ENCODE data around the gene LCP2. TPM values are rescaled to one million over a fixed set of nuclear protein-coding genes. Genes with fewer than 3 reads are reported as not detected.

Gene LCP2
- total RNA-seq, 2 donors from 2014 or later = 1.6 to 2.6 TPM

DNA sequence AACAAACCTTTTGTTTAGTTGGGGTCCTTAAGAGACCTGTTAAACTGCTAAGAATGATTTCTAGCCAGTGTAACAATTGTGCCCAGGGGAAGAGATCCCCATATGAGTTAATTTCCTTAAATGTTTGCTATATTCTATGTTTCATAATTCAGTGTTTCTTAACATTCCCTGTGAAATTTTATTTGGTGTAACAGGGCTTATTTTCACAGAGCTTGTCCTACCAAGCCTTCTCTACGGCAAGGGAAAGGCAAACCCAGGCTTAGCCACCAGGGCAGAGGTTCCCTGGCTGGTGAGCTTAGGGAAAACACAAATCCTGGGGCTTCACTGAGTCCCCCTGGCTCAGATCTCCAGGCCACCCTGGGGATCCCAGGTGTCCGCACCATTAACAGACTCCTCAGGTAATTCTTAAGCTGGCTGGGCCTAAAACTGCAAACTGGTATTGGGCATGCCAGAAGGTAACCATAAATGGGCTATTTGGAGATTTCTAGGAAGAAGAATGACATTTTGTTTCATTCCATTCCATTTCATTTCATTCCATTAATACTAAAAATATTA is 17.0 kb upstream of the LCP2 start:
- H3K27me3 ChIP-seq = no peaks in the 10 kb centered on the region
- no peaks in the 10 kb centered on the region for H3K4me1 ChIP-seq
- intact Hi-C loops (cut with DNase I) = no loop called here
- ATAC-seq (no peak), DNase-seq (no peak)
- 45 to 68% methylated on average over 2 of the region's 2 CpGs for WGBS, 2 donors
- no peak for TF ChIP-seq POLR2A (IDR thresholded peaks at IDR 0.05)
- TF ChIP-seq, protein P1, sequence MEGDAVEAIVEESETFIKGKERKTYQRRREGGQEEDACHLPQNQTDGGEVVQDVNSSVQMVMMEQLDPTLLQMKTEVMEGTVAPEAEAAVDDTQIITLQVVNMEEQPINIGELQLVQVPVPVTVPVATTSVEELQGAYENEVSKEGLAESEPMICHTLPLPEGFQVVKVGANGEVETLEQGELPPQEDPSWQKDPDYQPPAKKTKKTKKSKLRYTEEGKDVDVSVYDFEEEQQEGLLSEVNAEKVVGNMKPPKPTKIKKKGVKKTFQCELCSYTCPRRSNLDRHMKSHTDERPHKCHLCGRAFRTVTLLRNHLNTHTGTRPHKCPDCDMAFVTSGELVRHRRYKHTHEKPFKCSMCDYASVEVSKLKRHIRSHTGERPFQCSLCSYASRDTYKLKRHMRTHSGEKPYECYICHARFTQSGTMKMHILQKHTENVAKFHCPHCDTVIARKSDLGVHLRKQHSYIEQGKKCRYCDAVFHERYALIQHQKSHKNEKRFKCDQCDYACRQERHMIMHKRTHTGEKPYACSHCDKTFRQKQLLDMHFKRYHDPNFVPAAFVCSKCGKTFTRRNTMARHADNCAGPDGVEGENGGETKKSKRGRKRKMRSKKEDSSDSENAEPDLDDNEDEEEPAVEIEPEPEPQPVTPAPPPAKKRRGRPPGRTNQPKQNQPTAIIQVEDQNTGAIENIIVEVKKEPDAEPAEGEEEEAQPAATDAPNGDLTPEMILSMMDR (IDR thresholded peaks at IDR 0.05) = no peak
- H3K27ac ChIP-seq = no peak overlapping the region
- H3K4me3 ChIP-seq = no peak overlapping the region
- no peaks in the 10 kb centered on the region for H3K9me3 ChIP-seq
- H3K36me3 ChIP-seq (replicated peaks in 1 of 2; ENCODE audit: insufficient read depth in 1 of 2, low read depth in 2 of 2) = no peaks in the 10 kb centered on the region

DNA sequence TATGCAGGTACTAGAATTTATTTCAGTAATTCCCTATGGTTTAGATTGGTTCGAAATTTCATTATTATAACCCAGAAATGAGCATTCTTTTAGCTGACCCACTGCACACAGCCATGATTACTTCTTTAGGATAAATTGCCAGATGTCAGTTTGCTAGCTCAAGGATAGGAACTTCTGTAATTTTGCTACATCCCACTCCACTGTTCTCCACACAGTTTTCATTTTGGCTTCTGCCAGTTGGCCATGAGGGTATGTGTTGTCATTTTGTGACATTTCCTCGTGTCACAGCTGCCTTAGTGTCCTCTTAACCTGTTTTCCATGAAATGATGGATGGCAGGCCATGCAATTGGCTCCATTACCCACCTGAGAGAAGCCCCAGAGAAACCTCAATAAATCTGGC is 16.2 kb upstream of the LCP2 start:
- H3K4me3 ChIP-seq = no peak overlapping the region
- no peaks in the 10 kb centered on the region for H3K36me3 ChIP-seq (replicated peaks in 1 of 2; ENCODE audit: insufficient read depth in 1 of 2, low read depth in 2 of 2)
- H3K4me1 ChIP-seq = no peaks in the 10 kb centered on the region
- DNase-seq (no peak), ATAC-seq (no peak)
- TF ChIP-seq, protein P1 (IDR thresholded peaks at IDR 0.05) = no peak
- no peak for TF ChIP-seq POLR2A (IDR thresholded peaks at IDR 0.05)
- 45 to 46% methylated on average over 2 of the region's 2 CpGs for WGBS, 2 donors
- no peaks in the 10 kb centered on the region for H3K27me3 ChIP-seq
- H3K9me3 ChIP-seq = no peaks in the 10 kb centered on the region
- H3K27ac ChIP-seq = no peak overlapping the region
- intact Hi-C loops (cut with DNase I) = no loop called here

DNA sequence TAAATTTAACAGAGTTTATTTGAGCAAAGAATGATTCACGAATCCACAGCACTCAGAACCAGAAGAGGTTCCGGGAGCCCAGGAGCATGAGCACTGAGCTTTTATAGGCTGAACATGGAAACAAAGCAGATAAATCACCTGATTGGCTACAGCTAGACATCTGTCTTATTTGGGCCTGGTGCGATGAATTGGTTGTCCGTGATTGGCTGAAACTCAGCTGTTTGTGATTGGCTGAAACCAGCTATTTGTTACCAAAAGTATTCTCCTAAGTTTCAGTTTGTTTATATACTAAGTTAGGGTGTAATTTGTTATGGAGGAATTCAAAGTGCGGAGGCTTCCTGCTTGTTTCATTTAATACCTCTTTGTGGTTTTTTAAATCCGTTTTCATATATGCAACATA is 15.8 kb upstream of the LCP2 start:
- no peaks in the 10 kb centered on the region for H3K36me3 ChIP-seq (replicated peaks in 1 of 2; ENCODE audit: insufficient read depth in 1 of 2, low read depth in 2 of 2)
- no peak for TF ChIP-seq POLR2A (IDR thresholded peaks at IDR 0.05)
- TF ChIP-seq, protein P1 (IDR thresholded peaks at IDR 0.05) = no peak
- no peak for ATAC-seq
- no peak overlapping the region for H3K27ac ChIP-seq
- H3K27me3 ChIP-seq = no peaks in the 10 kb centered on the region
- no peak for DNase-seq
- no peaks in the 10 kb centered on the region for H3K4me1 ChIP-seq
- H3K9me3 ChIP-seq = no peaks in the 10 kb centered on the region
- 66 to 72% methylated on average over 6 of the region's 6 CpGs for WGBS, 2 donors
- intact Hi-C loops (cut with DNase I) = no loop called here
- H3K4me3 ChIP-seq = no peak overlapping the region

DNA sequence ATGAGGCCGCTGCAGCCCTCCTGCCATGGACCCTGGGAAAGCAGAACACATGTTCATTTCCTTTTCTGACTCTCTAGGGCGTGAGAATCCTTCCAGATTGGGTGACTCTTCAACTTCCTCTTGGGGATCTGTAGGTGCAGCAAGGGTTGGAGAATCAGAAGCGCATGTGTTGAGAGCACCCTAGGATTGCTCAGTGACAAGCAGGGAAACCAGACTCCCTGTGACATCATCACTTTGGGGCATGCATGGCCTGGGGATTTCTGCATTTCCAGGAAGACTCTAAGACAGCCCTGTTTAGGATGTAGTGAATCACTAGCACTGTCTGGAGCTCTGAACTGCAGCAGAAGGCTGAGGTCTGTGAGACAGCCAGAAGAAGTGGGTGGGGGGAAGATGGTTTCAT is 15.1 kb upstream of the LCP2 start:
- WGBS, 2 donors = 26 to 52% methylated on average over 3 of the region's 3 CpGs
- Histone ChIP-seq H3K27ac (peak overlapping the region in 1 of 4 donors; percentile 54), H3K9me3 (no peaks in the 10 kb centered on the region), H3K4me3 (no peak overlapping the region), H3K27me3 (no peaks in the 10 kb centered on the region), H3K36me3 (replicated peaks in 1 of 2; ENCODE audit: insufficient read depth in 1 of 2, low read depth in 2 of 2) (no peaks in the 10 kb centered on the region), H3K4me1 (no peaks in the 10 kb centered on the region)
- DNase-seq (peak in 1 of 4 donors; percentile 65), ATAC-seq (peak; percentile 36)
- TF ChIP-seq, protein P1 (IDR thresholded peaks at IDR 0.05) = no peak
- peak in 1 of 3 donors; percentile 10 for TF ChIP-seq POLR2A (IDR thresholded peaks at IDR 0.05)
- intact Hi-C loops (cut with DNase I) = no loop called here

DNA sequence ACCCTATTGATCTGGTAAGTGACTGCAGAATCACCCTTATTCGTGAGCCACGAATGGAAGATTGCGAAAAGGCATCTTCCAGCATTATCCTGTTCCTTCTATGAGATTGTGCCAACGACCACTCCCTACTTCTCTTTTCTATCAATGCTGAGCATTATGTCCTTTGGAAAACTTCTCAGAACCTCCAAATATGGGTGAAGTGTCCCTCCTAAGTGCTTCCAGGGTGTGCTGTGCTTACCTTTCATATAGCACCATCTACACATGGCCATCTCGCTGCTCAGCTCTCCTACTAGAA is 14.7 kb upstream of the LCP2 start:
- no peak for ATAC-seq
- no peak for TF ChIP-seq POLR2A (IDR thresholded peaks at IDR 0.05)
- TF ChIP-seq, protein P1 (IDR thresholded peaks at IDR 0.05) = no peak
- intact Hi-C loops (cut with DNase I) = no loop called here
- no peak for DNase-seq
- Histone ChIP-seq H3K36me3 (replicated peaks in 1 of 2; ENCODE audit: insufficient read depth in 1 of 2, low read depth in 2 of 2) (no peaks in the 10 kb centered on the region), H3K27me3 (no peaks in the 10 kb centered on the region), H3K4me3 (no peak overlapping the region), H3K27ac (peak overlapping the region in 1 of 4 donors; percentile 54), H3K4me1 (no peaks in the 10 kb centered on the region), H3K9me3 (no peaks in the 10 kb centered on the region)
- 79 to 81% methylated on average over 5 of the region's 5 CpGs for WGBS, 2 donors
